ENCODE measurements around the gene OR10H3. TPM values are rescaled to one million over a fixed set of nuclear protein-coding genes. Genes with fewer than 3 reads are reported as not detected.

The OR10H3 gene, protein sequence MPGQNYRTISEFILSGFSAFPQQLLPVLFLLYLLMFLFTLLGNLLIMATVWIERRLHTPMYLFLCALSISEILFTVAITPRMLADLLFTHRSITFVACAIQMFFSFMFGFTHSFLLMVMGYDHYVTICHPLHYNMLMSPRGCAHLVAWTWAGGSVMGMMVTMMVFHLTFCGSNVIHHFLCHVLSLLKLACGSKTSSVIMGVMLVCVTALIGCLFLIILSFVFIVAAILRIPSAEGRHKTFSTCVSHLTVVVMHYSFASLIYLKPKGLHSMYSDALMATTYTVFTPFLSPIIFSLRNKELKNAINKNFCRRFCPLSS
- total RNA-seq (2014; rRNA removed; shearing (Covaris generic)) (not detected in 2 replicates), polyA plus RNA-seq (2016; fragmentation: Nextera tagmentation; extraction: Ambion mirVana) (not detected in 2 replicates)

DNA sequence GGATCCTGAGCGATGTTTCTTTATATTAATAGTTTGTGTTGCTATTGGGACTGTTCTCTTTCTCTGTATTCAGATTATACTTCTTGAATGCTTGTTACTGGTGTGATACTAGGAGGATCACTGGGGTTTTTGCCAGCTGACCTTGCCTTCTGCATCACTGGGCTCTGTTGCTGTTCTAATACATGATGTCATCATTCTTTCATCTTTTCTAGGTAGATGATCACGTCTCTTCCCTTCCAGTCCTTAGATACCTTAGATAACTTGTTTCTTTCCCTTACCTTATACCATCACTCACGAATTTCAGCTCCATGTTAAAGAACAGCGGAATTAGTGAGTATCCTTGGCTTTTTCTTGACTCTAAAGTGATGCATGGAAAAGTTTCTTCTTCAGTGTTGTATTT, at the start of gene OR10H3:
OR10H3 (plus strand) TSS at position 264 of the 400 bp plus-strand sequence. CDS start 3,408 bp downstream, outside the sequence.
- in situ Hi-C loops (cut with MboI) = no loop called here
- WGBS, 2 experiments (ENCODE audit: low coverage in 1 of 2, low lambda C conversion rate in 2 of 2, missing lambda C conversion rate in 2 of 2) = 16 to 17% methylated on average over 4 of the region's 4 CpGs
- H2AFZ ChIP-seq = no peak within 1 kb of the TSS

GRCh38 chr19:15696654-15697194, 41.1 kb upstream of the OR10H3 start:
- no peak for DNase-seq
- Histone ChIP-seq H3K9me2 (ENCODE audit: insufficient read depth) (no peaks in the 10 kb centered on the region), H3K9me3 (ENCODE audit: low read depth) (no peaks in the 10 kb centered on the region), H3K9ac (no peak overlapping the region), H4K20me1 (ENCODE audit: insufficient read depth) (no peaks in the 10 kb centered on the region), H3K79me2 (ENCODE audit: insufficient read depth) (no peaks in the 10 kb centered on the region), H3F3A (ENCODE audit: insufficient read depth) (no peaks in the 10 kb centered on the region), H3K4me1 (ENCODE audit: insufficient read depth) (no peaks in the 10 kb centered on the region), H3K27me3 (replicated peaks; ENCODE audit: insufficient read depth) (no peaks in the 10 kb centered on the region), H3K36me3 (ENCODE audit: low read depth) (no peaks in the 10 kb centered on the region), H3K27ac (no peak overlapping the region), H2AFZ (no peak overlapping the region), H3K4me3 (no peak overlapping the region), H3K4me2 (ENCODE audit: unreplicated experiment) (no peak overlapping the region)
- in situ Hi-C loops (cut with MboI) = no loop called here
- TF ChIP-seq EZH2 (IDR thresholded peaks at IDR 0.05; ENCODE audit: insufficient read depth, poor library complexity, severe bottlenecking) (no peak), EZH2phosphoT487 (IDR thresholded peaks at IDR 0.05; ENCODE audit: insufficient read depth, low read depth) (no peak)
- WGBS, 2 experiments (ENCODE audit: low coverage in 1 of 2, low lambda C conversion rate in 2 of 2, missing lambda C conversion rate in 2 of 2) = 38 to 39% methylated on average over 19 of the region's 19 CpGs

More for the DNA sequence above, at the start of gene OR10H3:
- Histone ChIP-seq H3K4me1 (ENCODE audit: insufficient read depth) (no peaks in the 10 kb centered on the region), H3F3A (ENCODE audit: insufficient read depth) (no peaks in the 10 kb centered on the region), H3K36me3 (ENCODE audit: low read depth) (no peaks in the 10 kb centered on the region), H3K27ac (no peak within 1 kb of the TSS), H3K9me2 (ENCODE audit: insufficient read depth) (no peaks in the 10 kb centered on the region), H3K4me3 (no peak within 1 kb of the TSS), H3K27me3 (replicated peaks; ENCODE audit: insufficient read depth) (no peaks in the 10 kb centered on the region), H3K9me3 (ENCODE audit: low read depth) (no peaks in the 10 kb centered on the region), H3K4me2 (ENCODE audit: unreplicated experiment) (no peak within 1 kb of the TSS), H3K79me2 (ENCODE audit: insufficient read depth) (no peaks in the 10 kb centered on the region), H4K20me1 (ENCODE audit: insufficient read depth) (no peaks in the 10 kb centered on the region), H3K9ac (no peak within 1 kb of the TSS)
- no peak for DNase-seq
- no peak for TF ChIP-seq EZH2phosphoT487 (IDR thresholded peaks at IDR 0.05; ENCODE audit: insufficient read depth, low read depth)
- no peak for TF ChIP-seq EZH2 (IDR thresholded peaks at IDR 0.05; ENCODE audit: insufficient read depth, poor library complexity, severe bottlenecking)

- Histone ChIP-seq H3K4me3 (no peak overlapping the region), H3K4me2 (ENCODE audit: unreplicated experiment) (no peak overlapping the region), H3K79me2 (ENCODE audit: insufficient read depth) (no peaks in the 10 kb centered on the region), H3K9me2 (ENCODE audit: insufficient read depth) (no peaks in the 10 kb centered on the region), H3K9me3 (ENCODE audit: low read depth) (no peaks in the 10 kb centered on the region), H3K27me3 (replicated peaks; ENCODE audit: insufficient read depth) (no peaks in the 10 kb centered on the region), H3K9ac (no peak overlapping the region), H4K20me1 (ENCODE audit: insufficient read depth) (no peaks in the 10 kb centered on the region), H3F3A (ENCODE audit: insufficient read depth) (no peaks in the 10 kb centered on the region), H3K4me1 (ENCODE audit: insufficient read depth) (no peaks in the 10 kb centered on the region), H2AFZ (no peak overlapping the region), H3K36me3 (ENCODE audit: low read depth) (no peaks in the 10 kb centered on the region), H3K27ac (no peak overlapping the region)
- DNase-seq = no peak
- in situ Hi-C loops (cut with MboI) = no loop called here
- no peak for TF ChIP-seq EZH2 (IDR thresholded peaks at IDR 0.05; ENCODE audit: insufficient read depth, poor library complexity, severe bottlenecking)
- TF ChIP-seq EZH2phosphoT487 (IDR thresholded peaks at IDR 0.05; ENCODE audit: insufficient read depth, low read depth) = no peak
- WGBS, 2 experiments (ENCODE audit: low coverage in 1 of 2, low lambda C conversion rate in 2 of 2, missing lambda C conversion rate in 2 of 2) = 23 to 28% methylated on average over 4 of the region's 4 CpGs
These were observed 35.8 kb upstream of the OR10H3 start for GRCh38 chr19:15701757-15702533.

GRCh38 chr19:15702534-15702930, 35.3 kb upstream of the OR10H3 start:
- DNase-seq = peak; percentile 26
- no peak overlapping the region for H3K4me3 ChIP-seq
- WGBS, 2 experiments (ENCODE audit: low coverage in 1 of 2, low lambda C conversion rate in 2 of 2, missing lambda C conversion rate in 2 of 2) = 3 to 6% methylated on average over 4 to 7 of the region's 7 CpGs

More at GRCh38 chr19:15702534-15702930, 35.3 kb upstream of the OR10H3 start:
- Histone ChIP-seq H3K9me3 (ENCODE audit: low read depth) (no peaks in the 10 kb centered on the region), H3K79me2 (ENCODE audit: insufficient read depth) (no peaks in the 10 kb centered on the region), H2AFZ (no peak overlapping the region), H3F3A (ENCODE audit: insufficient read depth) (no peaks in the 10 kb centered on the region), H3K27ac (no peak overlapping the region), H3K4me1 (ENCODE audit: insufficient read depth) (no peaks in the 10 kb centered on the region), H3K4me2 (ENCODE audit: unreplicated experiment) (no peak overlapping the region), H3K9me2 (ENCODE audit: insufficient read depth) (no peaks in the 10 kb centered on the region), H3K36me3 (ENCODE audit: low read depth) (no peaks in the 10 kb centered on the region), H4K20me1 (ENCODE audit: insufficient read depth) (no peaks in the 10 kb centered on the region), H3K27me3 (replicated peaks; ENCODE audit: insufficient read depth) (no peaks in the 10 kb centered on the region), H3K9ac (no peak overlapping the region)
- TF ChIP-seq EZH2phosphoT487 (IDR thresholded peaks at IDR 0.05; ENCODE audit: insufficient read depth, low read depth) (no peak), EZH2 (IDR thresholded peaks at IDR 0.05; ENCODE audit: insufficient read depth, poor library complexity, severe bottlenecking) (no peak)
- in situ Hi-C loops (cut with MboI) = no loop called here
